ENCODE measurements around the gene CACNG7.

Gene CACNG7

GRCh38 chr19:53982611-53983010 is 73.5 kb downstream of the CACNG7 start:
- DNase-seq (ENCODE audit: low read depth in 2 of 2): peak in 1 of 2 donors; percentile 17

- no peak for DNase-seq (ENCODE audit: low read depth in 2 of 2)
Observed at GRCh38 chr19:53983457-53984289, 74.6 kb downstream of the CACNG7 start.

- DNase-seq (ENCODE audit: low read depth in 2 of 2): no peak
Observed at GRCh38 chr19:53985863-53986262, 76.8 kb downstream of the CACNG7 start.

- no peak for DNase-seq (ENCODE audit: low read depth in 2 of 2)
Observed at GRCh38 chr19:53988981-53989380, 79.9 kb downstream of the CACNG7 start.

GRCh38 chr19:53989600-53990533 is 80.8 kb downstream of the CACNG7 start:
- no peak for DNase-seq (ENCODE audit: low read depth in 2 of 2)

GRCh38 chr19:53991224-53992113 is 82.4 kb downstream of the CACNG7 start, which contains the start of gene CACNG6:
Gene CACNG6, plus strand, starts transcription at chr19:53991637. Its CDS starts 1,241 bp downstream, at chr19:53992878.
- DNase-seq (ENCODE audit: low read depth in 2 of 2): no peak

- DNase-seq (ENCODE audit: low read depth in 2 of 2): no peak
Observed at GRCh38 chr19:53992211-53992610, 83.1 kb downstream of the CACNG7 start.

- DNase-seq (ENCODE audit: low read depth in 2 of 2): no peak
Observed at GRCh38 chr19:53992815-53993214, 83.7 kb downstream of the CACNG7 start.

- DNase-seq (ENCODE audit: low read depth in 2 of 2): no peak
Observed at GRCh38 chr19:53993448-53993847, 84.4 kb downstream of the CACNG7 start.
